Lower lobe of right lung (tissue), 2 donors: ENCODE data around the gene KLF11. TPM values are rescaled to one million over a fixed set of nuclear protein-coding genes. Genes with fewer than 3 reads are reported as not detected.
A peak's percentile ranks its signal among the peaks of the same experiment; 100 is the strongest.
"Not testable (repeated sequence)": the region's sequence is repeated elsewhere in the genome, so short reads cannot be mapped to it uniquely, and the experiment has no call there.

Experiments
- ATAC-seq, 2 donors: fragments of 200-7000 bp; cut with Tn5 transposase; one replicate each; pipeline ENCODE4 v1.9.1; 2020 to 2022; ENCODE audit warnings: mild to moderate bottlenecking in 2 of 2, moderate library complexity in 2 of 2
- DNase-seq: peaks from one replicate; pipeline ENCODE4 v3.0.0-alpha.2; 2020
- H3K27ac ChIP-seq: fragments of 200-600 bp; one replicate; pipeline ENCODE4 v1.8.0; 2022
- H3K27me3 ChIP-seq: fragments of 200-600 bp; one replicate; pipeline ENCODE4 v1.8.0; 2022; ENCODE audit warnings: low read depth
- H3K36me3 ChIP-seq: fragments of 200-600 bp; one replicate; pipeline ENCODE4 v1.8.0; 2022; ENCODE audit warnings: mild to moderate bottlenecking
- H3K4me1 ChIP-seq: fragments of 200-600 bp; one replicate; pipeline ENCODE4 v1.8.0; 2022
- H3K4me3 ChIP-seq: fragments of 200-600 bp; one replicate; pipeline ENCODE4 v1.8.0; 2022; ENCODE audit warnings: mild to moderate bottlenecking
- H3K9me3 ChIP-seq: fragments of 200-600 bp; one replicate; pipeline ENCODE4 v1.8.0; 2022
- CTCF ChIP-seq: fragments of 200-600 bp; IDR thresholded peaks from one replicate; pipeline ENCODE4 v1.8.0; 2022; ENCODE audit warnings: antibody characterized with exemption, mild to moderate bottlenecking
- intact Hi-C: fragments of 100-400 bp; cut with DNase I; formaldehyde crosslinking; loops from one replicate; pipeline ENCODE4 v1.11.0; 2022
- total RNA-seq: library from RNA; stranded (reverse); fragmentation: NEBNext Ultra II Directional; extraction: Animal tissue kit (Norgen Biotek cat#: 25700); gene quantifications from one replicate; pipeline ENCODE4 v1.2.1, GENCODE V29; 2021
- donor health status: DM: no; HTN: yes; CAD: no; lungs with severe emphysema.

KLF11 gene
- total RNA-seq, 1 donor from 2014 or later = 40.8 TPM

GRCh38 chr2:10014418-10015190, 28.7 kb upstream of the KLF11 start:
- ATAC-seq (no peak), DNase-seq (peak; percentile 36)
- Histone ChIP-seq H3K9me3 (no peaks in the 10 kb centered on the region), H3K27me3 (no peaks in the 10 kb centered on the region), H3K4me1 (peaks cover 23% of the 10 kb centered on the region), H3K27ac (no peak overlapping the region), H3K4me3 (no peak overlapping the region), H3K36me3 (no peaks in the 10 kb centered on the region)
- no peak for TF ChIP-seq CTCF
- intact Hi-C loops = no loop called here

- H3K27ac ChIP-seq, ATAC-seq, intact Hi-C loops, H3K9me3 ChIP-seq, H3K4me3 ChIP-seq, H3K36me3 ChIP-seq, H3K27me3 ChIP-seq: not testable (repeated sequence)
- DNase-seq = peak; percentile 20
- H3K4me1 ChIP-seq = peaks cover 19% of the 10 kb centered on the region
These were observed 27.9 kb upstream of the KLF11 start for GRCh38 chr2:10015376-10015989.

GRCh38 chr2:10016001-10016801, 27.1 kb upstream of the KLF11 start:
- DNase-seq = peak; percentile 41
- H3K4me3 ChIP-seq = no peak overlapping the region
- H3K27me3 ChIP-seq = no peaks in the 10 kb centered on the region
- H3K27ac ChIP-seq = no peak overlapping the region
- H3K4me1 ChIP-seq = peaks cover 19% of the 10 kb centered on the region
- TF ChIP-seq CTCF = no peak
- intact Hi-C loops = no loop called here
- ATAC-seq = no peak
- H3K9me3 ChIP-seq = no peaks in the 10 kb centered on the region
- no peaks in the 10 kb centered on the region for H3K36me3 ChIP-seq

GRCh38 chr2:10016802-10017258, 26.5 kb upstream of the KLF11 start:
- DNase-seq = peak; percentile 19
- peaks cover 19% of the 10 kb centered on the region for H3K4me1 ChIP-seq
- intact Hi-C loops = no loop called here

GRCh38 chr2:10017313-10017941, 25.9 kb upstream of the KLF11 start:
- intact Hi-C loops = no loop called here
- no peak overlapping the region for H3K4me3 ChIP-seq
- peaks cover 19% of the 10 kb centered on the region for H3K4me1 ChIP-seq
- ATAC-seq = no peak
- H3K36me3 ChIP-seq = no peaks in the 10 kb centered on the region
- H3K27me3 ChIP-seq = no peaks in the 10 kb centered on the region
- no peak overlapping the region for H3K27ac ChIP-seq
- peak; percentile 17 for DNase-seq
- no peaks in the 10 kb centered on the region for H3K9me3 ChIP-seq
- TF ChIP-seq CTCF = no peak

More at GRCh38 chr2:10016802-10017258, 26.5 kb upstream of the KLF11 start:
- Histone ChIP-seq H3K9me3 (no peaks in the 10 kb centered on the region), H3K27ac (no peak overlapping the region), H3K4me3 (no peak overlapping the region), H3K36me3 (no peaks in the 10 kb centered on the region), H3K27me3 (no peaks in the 10 kb centered on the region)
- ATAC-seq = no peak
- no peak for TF ChIP-seq CTCF
